KBM-7 (cell line): ENCODE measurements around the gene SETX.
A peak's percentile ranks its signal among the peaks of the same experiment; 100 is the strongest.
"Not testable (repeated sequence)": the region's sequence is repeated elsewhere in the genome, so short reads cannot be mapped to it uniquely, and the experiment has no call there.

Experiments
- DNase-seq: peaks from one replicate; pipeline ENCODE4 v3.0.0-alpha.2; 2015
- in situ Hi-C: fragments of 300-500 bp; cut with MboI; formaldehyde crosslinking; loops from 2 replicates; pipeline ENCODE4 v1.14.3; 2020; ENCODE audit warnings: low sequenced_read_pairs, low pct_unique_long_range_greater_than_20kb, mixed read lengths

The SETX gene, protein sequence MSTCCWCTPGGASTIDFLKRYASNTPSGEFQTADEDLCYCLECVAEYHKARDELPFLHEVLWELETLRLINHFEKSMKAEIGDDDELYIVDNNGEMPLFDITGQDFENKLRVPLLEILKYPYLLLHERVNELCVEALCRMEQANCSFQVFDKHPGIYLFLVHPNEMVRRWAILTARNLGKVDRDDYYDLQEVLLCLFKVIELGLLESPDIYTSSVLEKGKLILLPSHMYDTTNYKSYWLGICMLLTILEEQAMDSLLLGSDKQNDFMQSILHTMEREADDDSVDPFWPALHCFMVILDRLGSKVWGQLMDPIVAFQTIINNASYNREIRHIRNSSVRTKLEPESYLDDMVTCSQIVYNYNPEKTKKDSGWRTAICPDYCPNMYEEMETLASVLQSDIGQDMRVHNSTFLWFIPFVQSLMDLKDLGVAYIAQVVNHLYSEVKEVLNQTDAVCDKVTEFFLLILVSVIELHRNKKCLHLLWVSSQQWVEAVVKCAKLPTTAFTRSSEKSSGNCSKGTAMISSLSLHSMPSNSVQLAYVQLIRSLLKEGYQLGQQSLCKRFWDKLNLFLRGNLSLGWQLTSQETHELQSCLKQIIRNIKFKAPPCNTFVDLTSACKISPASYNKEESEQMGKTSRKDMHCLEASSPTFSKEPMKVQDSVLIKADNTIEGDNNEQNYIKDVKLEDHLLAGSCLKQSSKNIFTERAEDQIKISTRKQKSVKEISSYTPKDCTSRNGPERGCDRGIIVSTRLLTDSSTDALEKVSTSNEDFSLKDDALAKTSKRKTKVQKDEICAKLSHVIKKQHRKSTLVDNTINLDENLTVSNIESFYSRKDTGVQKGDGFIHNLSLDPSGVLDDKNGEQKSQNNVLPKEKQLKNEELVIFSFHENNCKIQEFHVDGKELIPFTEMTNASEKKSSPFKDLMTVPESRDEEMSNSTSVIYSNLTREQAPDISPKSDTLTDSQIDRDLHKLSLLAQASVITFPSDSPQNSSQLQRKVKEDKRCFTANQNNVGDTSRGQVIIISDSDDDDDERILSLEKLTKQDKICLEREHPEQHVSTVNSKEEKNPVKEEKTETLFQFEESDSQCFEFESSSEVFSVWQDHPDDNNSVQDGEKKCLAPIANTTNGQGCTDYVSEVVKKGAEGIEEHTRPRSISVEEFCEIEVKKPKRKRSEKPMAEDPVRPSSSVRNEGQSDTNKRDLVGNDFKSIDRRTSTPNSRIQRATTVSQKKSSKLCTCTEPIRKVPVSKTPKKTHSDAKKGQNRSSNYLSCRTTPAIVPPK (N-terminal part only)

DNA sequence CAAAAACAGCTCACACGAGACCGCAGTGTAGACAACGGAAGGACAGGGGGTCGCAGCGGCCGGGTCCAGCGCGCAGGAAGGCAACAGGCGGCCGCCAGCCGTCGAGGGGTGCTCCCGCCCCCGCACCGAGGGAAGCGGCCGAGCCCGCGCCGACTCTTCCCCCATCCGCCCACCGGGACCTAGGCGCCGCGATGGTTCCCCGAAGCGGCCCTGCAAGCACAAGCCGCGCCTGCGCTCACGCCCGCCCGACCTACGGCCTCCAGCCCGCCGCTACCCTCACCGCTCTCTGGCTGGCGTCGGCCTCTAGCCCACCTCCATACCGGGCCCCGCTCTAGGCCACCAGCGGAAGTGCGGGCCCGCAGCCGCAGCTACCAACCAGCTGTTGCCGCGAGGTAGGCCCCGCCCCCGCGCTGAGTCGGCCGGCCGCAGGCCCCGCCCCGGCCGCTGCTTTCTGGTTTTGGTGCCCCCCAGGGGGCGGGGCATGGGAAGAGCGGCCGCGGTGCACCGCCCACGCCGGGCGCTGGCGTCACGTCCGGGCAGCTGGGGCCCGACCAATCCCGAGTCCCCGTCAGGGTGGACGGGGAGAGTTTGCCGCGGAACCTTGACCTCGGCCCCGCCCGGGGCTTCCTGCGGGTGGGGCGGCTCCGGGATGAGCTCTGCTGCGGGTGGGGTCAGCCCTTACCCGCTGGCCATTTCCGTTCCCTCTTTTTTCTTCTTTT is at the start of gene SETX:
SETX (minus strand) TSS at position 350 of the 719 bp plus-strand sequence. CDS start 5,558 bp downstream, outside the sequence.
- peak; percentile 98 for DNase-seq
- in situ Hi-C loops = no loop called here

DNA sequence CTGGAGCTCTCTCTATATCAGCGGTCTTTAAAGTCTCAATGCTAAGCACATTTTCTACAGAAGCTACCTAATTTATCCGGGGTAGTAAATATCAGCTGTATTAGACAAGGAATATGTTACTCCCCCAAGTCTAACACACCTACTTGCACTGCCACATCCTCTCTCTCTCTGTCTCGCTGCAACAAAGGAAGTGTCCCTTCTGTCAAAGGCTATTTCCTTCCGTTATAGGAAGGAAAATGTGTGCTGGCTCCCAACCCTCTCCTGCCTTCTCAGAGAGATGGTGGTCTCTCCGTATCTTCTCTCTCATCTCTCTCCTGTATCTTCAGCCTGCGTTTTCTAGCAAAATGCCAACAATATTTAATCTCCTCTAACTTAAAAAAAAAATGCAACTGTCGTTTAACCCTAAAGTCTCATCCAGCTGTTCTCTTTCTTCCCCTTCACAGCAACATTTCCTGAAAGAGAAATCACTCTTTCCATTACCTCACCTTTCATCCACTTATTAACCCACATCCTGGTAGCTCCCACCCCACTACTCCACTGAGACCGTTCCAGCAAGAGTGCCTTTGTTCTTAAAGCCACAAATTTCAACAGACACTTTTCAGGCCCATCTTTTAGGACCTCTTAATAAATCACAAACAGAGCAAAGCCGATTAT is 49.6 kb upstream of the SETX start:
- in situ Hi-C loops = no loop called here

DNA sequence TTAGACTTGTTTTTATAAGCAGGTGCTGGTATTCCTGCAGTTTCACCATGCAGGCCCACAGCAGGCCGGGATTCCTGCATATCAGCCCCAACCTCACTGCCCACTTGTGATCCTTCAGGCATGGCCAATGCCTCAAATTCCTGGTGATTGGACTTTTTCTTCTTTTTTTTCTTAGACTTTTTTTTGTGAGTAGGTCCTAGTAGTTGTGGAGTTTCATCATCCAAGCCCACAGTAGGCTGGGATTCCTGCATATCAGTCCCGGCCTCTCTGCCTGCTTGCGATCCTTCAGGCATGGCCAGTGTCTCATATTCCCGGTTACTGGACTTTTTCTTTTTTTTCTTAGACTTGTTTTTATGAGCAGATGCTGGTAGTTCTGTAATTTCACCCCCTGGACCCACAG is 47.0 kb upstream of the SETX start:
- in situ Hi-C loops = no loop called here
- DNase-seq = no peak

More for the DNA sequence above, 49.6 kb upstream of the SETX start:
- peak; percentile 49 for DNase-seq

DNA sequence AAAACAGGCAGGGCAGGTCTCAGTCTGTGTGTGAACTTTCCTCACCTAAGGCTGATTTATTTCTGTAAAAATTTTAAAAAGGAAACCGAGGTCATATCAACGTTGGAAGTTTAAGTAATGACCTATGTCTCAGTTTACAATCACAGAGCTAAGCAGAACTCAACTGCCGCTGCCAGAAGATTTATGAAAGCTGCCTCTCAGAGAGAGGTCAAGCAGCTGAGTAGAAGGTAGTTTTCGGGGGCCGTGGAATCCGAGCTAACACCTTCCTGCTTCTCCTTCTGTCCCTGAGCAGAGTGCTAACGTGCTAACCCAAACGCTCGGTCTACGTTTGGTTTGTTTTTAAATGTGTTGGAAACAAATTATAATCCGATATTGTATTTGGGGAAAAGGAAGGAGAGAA is 40.8 kb upstream of the SETX start:
- in situ Hi-C loops = no loop called here
- DNase-seq = no peak

DNA sequence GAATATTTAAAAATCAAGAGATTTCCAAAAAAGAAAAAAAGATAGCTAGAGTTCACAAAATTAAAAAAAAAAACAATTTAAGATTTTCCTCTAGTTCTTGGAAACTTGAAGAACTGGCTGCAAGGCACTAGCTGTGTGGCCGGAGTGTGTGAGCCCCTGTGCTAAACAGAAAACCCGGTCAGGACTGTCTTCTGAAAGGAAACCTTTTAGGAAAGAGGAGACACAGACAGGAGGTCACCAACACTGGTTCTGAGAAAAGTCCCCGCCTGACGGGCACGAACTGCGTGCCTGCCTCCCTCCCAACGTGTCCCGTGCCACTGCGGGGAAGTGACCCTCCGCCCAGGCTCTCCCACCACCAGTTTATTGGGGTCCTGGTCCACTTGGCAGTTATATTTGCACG is 36.7 kb upstream of the SETX start:
- no peak for DNase-seq
- in situ Hi-C loops = no loop called here

DNA sequence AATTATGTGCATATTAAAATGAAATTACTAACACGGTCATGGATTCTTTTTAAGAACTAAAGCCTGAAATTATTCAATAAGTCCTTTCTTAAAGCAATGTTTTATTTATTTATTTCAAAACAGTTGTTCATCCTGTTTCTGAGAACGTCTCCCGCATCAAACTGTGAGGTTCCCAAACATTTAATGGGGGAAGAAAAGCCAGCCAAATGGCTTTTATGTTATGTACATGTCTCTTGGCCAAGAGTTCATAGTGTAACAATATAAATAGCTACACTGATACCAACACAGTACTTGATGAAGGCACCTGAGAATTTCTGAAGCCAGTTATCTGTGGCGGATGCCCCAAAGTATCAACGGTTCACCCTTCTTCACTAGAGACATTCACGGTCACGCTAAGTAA is 36.2 kb upstream of the SETX start:
- no peak for DNase-seq
- in situ Hi-C loops = no loop called here

DNA sequence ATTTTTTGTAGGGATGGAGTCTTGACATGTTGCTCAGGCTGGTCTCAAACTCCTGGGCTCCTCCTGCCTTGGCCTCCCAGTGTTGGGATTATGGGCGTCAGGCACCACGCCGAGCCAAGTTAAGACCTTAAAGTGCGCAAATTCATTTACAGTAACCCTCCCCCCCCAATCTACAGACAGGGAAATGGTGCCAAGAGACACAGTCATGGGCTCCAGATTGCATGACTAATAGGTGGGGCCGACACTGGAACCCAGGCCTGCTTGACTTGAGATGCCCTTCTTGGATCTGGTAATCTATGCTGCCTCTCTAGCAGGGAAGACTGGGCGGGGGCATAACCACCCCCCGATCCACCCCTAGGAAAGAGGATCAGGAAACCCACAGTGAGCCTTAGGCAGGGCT is 32.3 kb upstream of the SETX start:
- no peak for DNase-seq
- in situ Hi-C loops = no loop called here

DNA sequence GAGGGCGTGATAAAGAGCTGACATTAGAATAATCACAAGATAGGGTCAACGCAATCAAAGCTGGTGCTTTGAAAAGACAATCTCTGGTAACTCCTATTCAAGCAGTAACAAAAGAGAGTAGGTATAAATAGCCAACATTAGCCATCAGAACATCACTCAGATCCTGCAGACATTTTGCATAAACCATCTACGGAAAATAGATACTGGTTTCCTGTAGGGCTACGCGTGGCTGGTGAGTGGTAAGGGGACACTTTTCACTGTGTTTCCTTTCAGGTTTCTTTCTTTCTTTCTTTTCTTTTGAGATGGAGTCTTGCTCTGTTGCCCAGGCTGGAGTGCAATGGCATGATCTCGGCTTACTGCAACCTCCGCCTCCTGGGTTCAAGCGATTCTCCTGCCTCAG is 29.6 kb upstream of the SETX start:
- DNase-seq = no peak
- in situ Hi-C loops = no loop called here

DNA sequence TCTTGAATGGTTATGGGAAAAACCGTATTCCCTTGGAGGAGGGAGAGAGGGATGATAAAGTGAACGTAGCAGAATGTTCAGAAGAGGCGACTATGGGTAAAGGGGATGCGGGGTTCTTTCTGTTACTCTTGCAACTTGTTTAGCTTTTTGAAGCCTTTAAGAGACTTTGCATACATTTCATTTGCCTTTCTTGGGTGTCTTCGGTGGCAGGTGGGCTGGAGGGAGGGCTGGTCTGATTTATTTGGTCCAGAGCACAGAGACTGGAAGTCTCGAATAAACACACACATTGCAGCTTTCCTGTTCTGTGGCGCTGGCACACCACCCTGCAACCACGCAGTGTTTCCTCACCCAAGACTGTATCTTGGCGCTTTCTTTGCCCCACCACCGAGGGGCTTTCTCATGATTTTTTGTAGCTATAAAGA is 28.7 kb upstream of the SETX start:
- in situ Hi-C loops = no loop called here
- DNase-seq = no peak

DNA sequence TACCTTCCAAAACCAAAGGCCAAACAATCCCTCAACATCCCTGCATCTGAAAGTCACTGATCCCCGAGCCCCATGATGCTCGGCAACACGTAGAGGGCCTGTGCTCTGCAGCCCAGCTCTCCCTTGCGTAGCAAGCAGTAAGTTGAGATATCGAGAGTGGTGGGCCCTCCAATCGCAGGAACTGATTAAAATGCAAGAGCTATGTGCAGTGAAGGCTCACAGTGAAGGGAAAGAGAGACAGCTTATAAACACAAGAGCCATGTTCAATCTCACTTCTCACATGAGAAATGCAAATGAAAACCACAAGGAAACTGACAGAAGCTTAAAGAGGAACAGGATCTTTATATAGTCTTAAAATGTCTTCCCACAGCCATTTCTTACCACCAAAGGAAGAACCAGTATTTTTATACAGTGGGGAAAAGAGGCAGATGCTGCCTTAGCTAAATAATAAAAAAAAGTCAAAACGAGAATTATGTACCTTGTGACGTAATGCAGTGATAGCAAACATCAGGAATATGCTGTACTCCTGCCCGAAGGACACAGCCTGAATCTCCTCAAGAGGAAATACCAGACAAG is 27.3 kb upstream of the SETX start:
- DNase-seq = peak; percentile 76
- in situ Hi-C loops = no loop called here

DNA sequence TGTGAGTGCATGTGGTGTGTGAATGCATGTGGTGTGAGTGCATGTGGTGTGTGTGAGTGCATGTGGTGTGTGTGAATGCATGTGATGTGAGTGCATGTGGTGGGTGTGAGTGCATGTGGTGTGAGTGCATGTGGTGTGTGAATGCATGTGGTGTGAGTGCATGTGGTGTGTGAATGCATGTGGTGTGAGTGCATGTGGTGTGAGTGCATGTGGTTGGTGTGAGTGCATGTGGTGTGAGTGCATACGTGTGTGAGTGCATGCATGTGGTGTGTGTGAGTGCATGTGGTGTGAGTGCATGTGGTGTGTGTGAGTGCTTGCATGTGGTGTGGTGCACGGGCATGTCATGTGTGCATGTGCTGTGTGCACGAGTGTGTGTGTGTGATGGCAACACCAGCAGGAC is 23.6 kb upstream of the SETX start:
- in situ Hi-C loops, DNase-seq: not testable (repeated sequence)

DNA sequence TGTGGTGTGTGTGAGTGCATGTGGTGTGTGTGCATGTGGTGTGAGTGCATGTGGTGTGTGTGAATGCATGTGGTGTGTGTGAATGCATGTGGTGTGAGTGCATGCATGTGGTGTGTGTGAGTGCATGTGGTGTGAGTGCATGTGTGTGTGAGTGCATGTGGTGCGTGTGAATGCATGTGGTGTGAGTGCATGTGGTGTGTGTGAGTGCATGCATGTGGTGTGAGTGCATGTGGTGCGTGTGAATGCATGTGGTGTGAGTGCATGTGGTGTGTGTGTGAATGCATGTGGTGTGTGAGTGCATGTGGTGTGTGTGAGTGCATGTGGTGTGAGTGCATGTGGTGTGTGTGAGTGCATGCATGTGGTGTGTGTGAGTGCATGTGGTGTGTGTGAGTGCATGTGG is 23.0 kb upstream of the SETX start:
- in situ Hi-C loops, DNase-seq: not testable (repeated sequence)

DNA sequence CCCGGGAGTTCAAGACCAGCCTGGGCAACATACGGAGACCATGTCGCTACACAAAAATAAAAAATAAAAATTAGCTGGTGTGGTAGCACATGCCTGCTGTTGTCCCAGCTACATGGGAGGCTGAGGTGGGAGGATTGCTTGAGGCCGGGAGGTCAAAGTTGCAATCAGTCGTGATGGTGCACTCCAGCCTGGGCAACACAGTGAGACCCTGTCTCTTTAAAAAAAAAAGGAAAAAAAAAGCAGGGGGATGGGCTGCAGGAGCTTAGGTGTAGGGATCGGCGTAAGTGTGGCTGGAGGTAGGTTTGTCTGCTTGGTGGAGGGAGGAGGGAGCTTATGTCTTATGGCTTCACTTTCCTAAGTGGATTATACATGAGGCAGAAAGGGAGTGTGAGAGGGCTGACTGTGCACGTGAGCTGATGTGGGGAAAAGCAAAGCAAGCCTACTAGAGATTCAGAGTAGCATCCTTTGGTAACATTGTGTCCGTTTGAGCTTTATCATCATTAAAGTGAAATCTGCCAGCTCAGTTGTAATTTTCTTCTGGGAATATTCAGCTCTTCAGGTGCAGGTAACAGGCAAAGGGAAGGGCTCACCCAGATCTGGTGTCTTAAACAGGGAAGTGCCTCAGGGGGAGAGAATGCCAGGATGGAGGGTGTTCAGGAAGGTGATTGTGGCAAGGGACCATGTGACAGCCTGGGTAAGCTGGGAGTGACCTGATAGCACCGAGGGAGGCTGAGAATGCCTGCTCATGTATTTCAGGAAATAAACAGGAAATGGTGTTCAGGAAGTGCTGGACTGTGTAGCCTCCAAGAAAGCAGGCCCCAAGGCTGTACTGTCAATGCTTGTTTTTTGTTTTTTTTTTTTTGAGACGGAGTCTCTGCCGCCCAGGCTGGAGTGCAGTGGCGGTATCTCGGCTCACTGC is 17.6 kb upstream of the SETX start:
- in situ Hi-C loops = no loop called here
- peak; percentile 96 for DNase-seq

DNA sequence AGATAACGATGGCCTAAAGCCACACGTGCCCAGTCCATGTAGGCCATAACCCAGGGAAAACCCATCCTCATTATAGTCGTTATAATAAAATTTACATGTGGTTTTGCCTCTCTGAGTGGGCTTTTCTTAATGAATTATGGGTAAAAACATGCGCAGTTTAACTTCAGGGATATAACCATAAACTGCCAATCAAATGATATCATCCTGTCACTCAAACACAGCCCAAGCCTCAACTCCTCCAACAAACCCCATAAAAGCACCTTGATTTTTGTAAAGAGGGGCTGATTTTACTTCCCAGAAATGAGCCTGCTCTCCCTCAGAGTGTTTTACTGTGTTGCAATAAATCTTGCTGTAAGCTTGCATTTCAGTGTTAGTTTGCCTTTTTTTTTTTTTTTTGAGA is 15.8 kb upstream of the SETX start:
- DNase-seq = no peak
- in situ Hi-C loops = no loop called here

DNA sequence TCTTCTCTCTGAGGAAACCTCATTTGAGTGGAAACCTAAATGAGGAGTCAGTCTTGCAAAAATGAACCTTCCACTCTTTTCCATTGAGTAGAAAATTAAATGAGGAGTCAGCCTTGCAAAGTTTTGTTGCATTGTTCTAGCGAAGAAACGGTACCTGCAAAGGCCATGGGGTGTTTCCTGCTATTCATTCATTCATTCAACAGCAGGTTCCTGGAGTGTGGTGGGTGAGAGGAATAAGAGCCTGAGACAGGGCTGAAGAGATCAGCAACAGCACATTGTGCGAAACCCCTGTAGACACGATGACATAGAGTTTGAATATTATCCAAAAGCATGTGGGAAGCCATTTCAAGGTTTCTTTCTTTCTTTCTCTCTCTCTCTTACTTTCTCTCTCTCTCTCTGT is 14.6 kb upstream of the SETX start:
- no peak for DNase-seq
- in situ Hi-C loops = no loop called here

DNA sequence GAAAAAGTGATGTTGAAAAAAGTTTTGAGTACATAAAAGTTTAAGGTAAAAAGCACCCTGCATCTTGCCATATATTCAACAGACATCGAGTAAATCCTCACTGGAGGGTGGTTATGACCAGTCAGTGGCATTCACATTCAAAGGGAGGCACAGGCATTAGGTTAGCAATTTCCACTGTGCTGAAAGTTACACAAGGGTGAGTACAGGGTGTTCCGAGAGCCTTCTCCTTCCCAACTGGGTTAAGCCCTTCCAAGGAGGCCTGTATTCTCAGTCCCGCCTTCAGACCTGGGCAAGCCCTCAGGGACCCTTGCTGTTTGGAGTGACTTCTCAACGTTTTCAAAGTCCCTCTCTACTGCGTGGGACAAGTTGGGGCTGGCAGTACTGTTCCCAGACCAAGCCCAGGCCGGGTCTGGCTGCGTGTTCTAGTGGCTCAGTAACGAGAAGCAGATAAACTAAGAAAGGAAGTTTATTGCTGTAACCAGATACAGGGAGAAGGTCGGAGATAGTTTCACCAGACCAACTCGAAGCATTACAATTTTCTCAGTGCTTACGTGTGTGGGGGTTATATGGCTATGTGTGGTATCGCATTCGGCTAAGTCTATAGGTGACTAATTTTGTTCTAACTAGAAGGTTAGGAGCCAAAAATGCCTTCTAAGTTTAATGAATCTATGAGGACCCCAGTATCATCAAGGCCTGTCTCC is 13.0 kb upstream of the SETX start:
- DNase-seq = no peak
- in situ Hi-C loops = no loop called here

DNA sequence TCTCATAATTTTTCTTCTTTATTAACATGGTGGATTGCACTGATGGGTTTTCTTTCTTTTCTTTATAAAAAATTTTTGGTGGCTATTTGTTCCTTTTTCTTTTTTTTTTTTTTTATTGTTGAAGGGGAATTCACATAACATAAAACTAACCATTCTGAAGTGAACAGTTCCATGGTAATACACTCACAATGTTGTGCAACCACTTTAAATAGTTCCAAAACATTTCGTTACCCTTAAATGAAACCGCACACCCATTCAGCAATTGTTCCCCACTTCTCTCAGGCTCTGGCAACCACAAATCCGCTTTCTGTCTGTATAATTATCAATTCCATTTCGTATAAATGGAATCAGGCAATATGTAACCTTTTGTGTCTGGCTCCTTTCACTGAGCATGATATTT is 11.7 kb upstream of the SETX start:
- in situ Hi-C loops = no loop called here
- DNase-seq = no peak
